NCI-H1436 (cell line): ENCODE results near the gene GLMN.
"Not testable (repeated sequence)": the region's sequence is repeated elsewhere in the genome, so short reads cannot be mapped to it uniquely, and the experiment has no call there.

Experiments
- DNase-seq: peaks from one replicate; lab custom pipeline; 2025; lab: John Stamatoyannopoulos, UW

The GLMN gene

GRCh38 chr1:92299477-92300150 lies 827 bp upstream of the GLMN start:
- DNase-seq, result no peak

DNA sequence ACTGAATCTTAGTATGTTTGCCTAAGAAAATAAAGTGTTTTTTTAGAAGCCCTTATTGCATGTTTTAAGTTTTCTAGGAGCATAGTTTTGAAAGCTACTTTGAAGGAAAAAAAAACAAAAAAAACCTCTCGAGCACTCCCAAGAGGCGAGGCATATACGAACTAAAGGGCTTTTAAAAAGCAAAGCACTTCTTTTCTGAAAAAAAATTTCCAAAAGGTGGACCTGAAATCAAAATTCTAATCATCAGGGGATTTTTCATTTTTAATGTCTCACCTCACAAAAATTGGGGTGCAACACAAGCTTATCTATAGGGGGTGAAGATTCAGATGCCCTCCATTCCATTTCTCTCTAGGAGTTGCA lies 594 bp downstream of the GLMN start:
- DNase-seq, result no peak

- DNase-seq, result peak; percentile 41
These were observed 7.3 kb downstream of the GLMN start for GRCh38 chr1:92291372-92291999.

DNA sequence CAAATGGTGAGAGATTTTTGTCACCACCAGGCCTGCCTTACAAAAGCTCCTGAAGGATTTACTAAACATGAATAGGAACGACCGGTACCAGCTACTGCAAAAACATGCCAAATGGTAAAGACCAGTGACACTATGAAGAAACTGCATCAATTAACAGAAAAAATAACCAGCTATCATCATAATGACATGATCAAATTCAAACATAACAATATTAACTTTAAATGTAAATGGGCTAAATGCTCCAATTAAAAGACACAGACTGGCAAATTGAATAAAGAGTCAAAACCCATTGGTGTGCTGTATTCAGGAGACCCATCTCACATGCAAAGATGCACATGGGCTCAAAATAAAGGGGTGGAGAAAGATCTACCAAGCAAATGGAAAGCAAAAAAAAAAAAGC lies 17.4 kb downstream of the GLMN start:
- DNase-seq, result not testable (repeated sequence)

DNA sequence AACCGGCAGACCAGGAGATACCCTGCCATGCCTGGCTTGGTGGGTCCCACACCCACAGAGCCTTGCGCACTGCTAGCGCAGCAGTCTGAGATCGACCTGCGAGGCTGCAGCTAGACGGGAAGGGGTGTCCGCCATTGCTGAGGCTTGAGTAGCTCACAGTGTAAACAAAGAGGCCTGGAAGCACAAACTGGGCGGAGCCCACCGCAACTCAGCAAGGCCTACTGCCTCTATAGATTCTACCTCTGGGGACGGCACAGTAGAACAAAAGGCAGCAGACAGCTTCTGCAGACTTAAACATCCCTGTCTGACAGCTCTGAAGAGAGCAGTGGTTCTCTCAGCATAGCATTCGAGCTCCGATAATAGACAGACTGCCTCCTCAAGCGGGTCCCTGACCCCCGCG lies 19.0 kb downstream of the GLMN start:
- DNase-seq, result not testable (repeated sequence)

DNA sequence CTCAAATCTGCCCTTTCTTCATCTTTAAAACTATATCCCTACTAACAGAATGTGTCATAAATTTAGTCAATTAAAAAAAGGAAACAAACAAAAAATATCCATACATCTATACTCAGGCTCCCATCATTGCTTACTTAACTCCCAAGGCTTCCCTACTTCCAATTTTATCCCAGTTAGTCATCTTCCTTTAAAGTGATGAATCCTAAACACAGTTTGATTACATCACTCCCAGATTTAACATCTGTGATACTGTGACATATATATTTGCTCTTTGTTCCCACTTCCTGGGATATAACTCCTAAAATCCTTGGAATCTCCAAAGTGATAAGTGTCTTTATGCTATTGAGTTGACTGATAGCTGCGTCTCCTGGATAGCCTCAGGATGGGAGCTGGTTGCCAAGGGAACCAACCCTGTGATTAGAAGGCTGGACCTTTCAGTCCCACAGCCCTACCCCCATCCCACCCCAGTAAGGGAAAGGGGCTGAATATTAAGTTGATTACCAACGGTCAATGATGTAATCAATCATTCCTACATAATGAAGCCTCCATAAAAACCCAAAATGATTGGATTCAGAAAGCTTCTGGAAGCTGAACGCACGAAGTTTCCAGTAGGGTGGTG lies 21.6 kb downstream of the GLMN start:
- no peak for DNase-seq

DNA sequence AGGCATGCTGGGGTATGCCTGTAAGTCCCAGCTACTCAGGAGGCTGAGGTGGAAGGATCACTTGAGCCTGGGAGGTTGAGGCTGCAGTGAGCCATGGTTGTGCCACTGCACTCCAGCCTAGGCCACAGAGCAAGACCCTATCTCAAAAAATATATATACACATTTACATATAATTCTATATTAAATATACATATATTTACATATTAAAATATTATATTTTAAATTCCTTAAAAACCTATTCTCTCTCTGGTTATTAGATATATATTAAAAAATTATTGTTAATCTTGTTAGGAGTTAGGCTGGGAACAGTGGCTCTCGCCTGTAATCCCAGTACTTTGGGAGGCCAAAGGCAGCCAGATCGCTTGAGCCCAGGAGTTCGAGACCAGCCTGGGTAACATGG lies 22.7 kb downstream of the GLMN start:
- DNase-seq, result no peak

DNA sequence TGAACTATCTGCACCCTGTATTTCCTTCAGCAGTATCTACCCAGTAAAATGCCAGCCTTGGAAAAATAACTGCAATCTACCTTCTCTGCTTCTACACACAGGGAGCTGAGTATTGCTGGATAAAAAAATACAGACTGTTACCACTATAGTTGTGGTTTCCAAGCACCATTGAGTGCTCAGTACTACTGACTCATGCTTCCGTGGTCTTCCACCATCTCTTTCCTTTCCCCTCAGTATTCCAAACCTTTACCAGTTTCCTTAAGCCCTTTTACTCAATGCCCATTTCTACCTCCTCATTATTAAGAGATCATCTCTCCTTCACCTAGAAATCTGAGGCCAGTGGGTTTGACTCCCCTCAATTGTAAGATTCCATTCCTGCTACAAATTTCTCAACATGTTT lies 23.8 kb downstream of the GLMN start:
- DNase-seq, result no peak

DNA sequence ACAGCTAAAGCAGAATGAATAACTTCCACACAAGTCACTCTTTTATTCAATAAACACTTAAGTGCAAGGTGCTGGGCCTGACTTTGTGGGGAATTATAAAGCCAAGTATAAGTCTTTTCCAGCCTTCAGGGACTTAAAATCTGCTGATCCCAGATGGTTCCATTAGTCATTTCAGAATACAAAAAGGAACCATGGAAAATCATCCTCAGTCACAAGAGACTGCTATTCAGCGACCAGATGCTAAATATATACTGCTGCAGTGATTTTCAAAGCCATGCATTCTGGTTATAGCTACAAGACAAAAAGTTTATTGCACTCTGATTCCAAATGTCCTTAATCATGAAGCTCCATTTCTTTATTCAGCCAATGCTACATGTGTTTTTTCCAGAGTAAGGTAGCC lies 25.7 kb downstream of the GLMN start:
- DNase-seq, result no peak

- DNase-seq, result no peak
These were observed 36.3 kb downstream of the GLMN start for GRCh38 chr1:92262516-92262915.

DNA sequence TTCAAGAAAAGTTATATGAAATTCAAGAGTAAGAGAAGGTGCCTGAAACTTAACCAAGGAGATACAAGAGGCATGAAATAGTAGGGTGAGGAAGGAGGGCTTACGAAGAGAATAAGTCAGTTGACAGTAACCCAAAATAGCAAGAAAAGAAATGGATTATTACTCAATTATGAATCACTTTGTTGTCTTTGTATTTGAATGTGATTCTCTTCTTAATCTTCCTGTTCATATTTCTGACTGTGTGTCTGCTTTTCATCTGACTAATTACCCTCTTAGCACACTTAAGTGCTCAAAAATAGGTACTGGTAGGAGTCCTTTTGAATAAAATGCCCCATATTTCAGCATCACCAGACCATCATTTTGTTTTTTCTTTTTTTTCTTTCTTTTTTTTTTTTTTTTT lies 39.4 kb downstream of the GLMN start:
- no peak for DNase-seq

- not testable (repeated sequence) for DNase-seq
These were observed 44.1 kb downstream of the GLMN start for GRCh38 chr1:92254714-92255113.

GRCh38 chr1:92244376-92244775 lies 54.4 kb downstream of the GLMN start:
- DNase-seq, result no peak

DNA sequence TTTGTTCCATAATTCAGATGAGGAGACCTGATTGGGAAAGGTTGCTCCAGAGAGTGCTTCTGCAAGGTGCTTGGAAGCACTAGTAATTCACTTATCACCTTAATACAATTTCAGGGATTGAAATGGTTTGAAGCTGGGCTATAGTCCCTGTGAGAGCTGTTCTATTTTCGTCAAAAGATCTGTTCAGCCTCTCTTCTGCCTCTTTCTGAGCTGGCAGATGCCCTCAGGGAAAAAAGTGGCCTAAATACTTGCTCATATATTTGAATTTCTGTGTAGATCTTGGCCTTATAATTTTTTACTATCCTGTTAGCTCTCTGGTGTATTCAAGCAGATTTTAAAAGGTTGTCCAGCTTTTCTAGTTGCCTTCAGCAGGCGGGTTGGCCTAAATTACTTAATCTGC lies 58.8 kb downstream of the GLMN start:
- DNase-seq, result no peak

GRCh38 chr1:92230736-92231135 lies 68.1 kb downstream of the GLMN start:
- no peak for DNase-seq

GRCh38 chr1:92228401-92228800 lies 70.4 kb downstream of the GLMN start:
- no peak for DNase-seq

DNA sequence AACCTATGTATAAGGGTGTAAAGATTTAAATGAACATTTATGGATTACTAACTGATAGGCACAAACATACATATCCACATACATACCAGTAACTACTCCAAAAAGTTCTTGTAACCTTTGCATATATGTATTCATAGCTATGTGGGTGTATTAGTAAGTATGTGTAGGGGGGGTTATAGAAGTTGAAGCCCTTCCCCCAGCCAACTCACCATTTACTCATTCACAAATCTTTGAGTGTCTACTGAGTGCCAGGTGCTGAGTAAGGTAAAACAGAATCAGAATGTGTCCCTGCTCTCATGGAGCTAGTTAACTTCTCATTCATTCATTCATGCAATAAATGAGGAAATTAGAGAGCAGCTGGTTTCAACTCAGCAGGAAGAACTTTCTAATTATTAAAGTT lies 79.8 kb downstream of the GLMN start:
- DNase-seq, result no peak

- no peak for DNase-seq
These were observed 80.2 kb downstream of the GLMN start for GRCh38 chr1:92218559-92218958.

GRCh38 chr1:92217721-92218120 lies 81.1 kb downstream of the GLMN start, which contains the start of gene C1orf146:
Gene C1orf146, plus strand, starts transcription at chr1:92217915. Its CDS starts 13,506 bp downstream, at chr1:92231421.
- no peak for DNase-seq

DNA sequence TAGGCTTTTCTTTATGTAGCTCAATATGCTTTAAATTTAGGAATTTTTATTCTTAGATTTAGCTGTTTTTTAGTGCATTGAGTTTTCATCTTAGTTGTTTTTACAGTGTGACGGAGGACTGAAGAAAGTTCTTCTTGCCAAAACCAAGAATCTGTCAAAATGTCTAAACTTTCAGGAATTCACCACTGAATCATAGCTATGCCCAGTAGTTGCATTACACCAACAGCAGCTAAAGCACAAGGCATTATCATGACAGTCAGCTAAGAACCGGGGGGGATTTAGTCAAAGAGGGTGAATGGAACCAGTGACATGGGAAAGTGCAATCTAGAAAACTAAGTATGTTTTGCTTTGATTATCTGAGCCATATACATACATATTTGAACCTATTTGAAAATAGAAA lies 87.6 kb downstream of the GLMN start:
- DNase-seq, result no peak

GRCh38 chr1:92210701-92211100 lies 88.1 kb downstream of the GLMN start:
- DNase-seq, result no peak

GRCh38 chr1:92203105-92203504 lies 95.7 kb downstream of the GLMN start:
- DNase-seq, result no peak

DNA sequence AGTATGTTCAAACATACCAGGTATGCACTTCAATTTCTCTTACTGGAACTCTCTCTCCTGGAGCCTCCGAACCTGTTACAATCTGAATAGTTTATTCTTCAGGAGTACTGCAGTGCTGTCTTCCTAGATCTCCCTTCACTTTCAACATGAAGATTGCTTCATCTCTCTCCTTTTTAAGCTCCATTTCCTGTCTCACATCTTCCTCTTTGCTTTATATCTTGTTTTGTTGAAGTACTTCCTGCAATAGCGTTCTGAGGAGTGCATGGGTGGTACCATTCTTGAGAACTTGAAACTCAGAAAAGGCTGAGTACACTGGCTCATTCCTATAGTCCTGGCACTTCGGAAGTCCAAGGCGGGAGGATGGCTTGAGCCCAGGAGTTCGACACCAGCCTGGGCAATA lies 96.8 kb downstream of the GLMN start:
- no peak for DNase-seq
